ENCODE measurements around the gene EOGT.

Gene EOGT

GRCh38 chr3:69032737-69033136, 19.3 kb upstream of the EOGT start:
- Histone ChIP-seq H3K9me2 (replicated peaks; ENCODE audit: low read depth, low read length) (no peaks in the 10 kb centered on the region), H3K27me3 (ENCODE audit: insufficient read depth, low read length, poor library complexity, severe bottlenecking) (no peaks in the 10 kb centered on the region), H3F3A (ENCODE audit: low read depth) (no peaks in the 10 kb centered on the region), H3K4me3 (ENCODE audit: low read length, poor library complexity, severe bottlenecking) (no peak overlapping the region), H4K20me1 (ENCODE audit: insufficient read depth, low read length, poor library complexity, severe bottlenecking) (no peaks in the 10 kb centered on the region), H3K9me3 (ENCODE audit: insufficient read depth, low read depth, low read length) (no peaks in the 10 kb centered on the region), H3K36me3 (ENCODE audit: insufficient read depth, low read length) (peaks cover 64% of the 10 kb centered on the region), H3K4me1 (ENCODE audit: insufficient read depth, low read length, poor library complexity, severe bottlenecking) (no peaks in the 10 kb centered on the region), H3K79me2 (ENCODE audit: insufficient read depth, low read length) (no peaks in the 10 kb centered on the region), H2AFZ (ENCODE audit: low read length) (no peak overlapping the region), H3K4me2 (ENCODE audit: low read depth, low read length, poor library complexity, severe bottlenecking) (no peak overlapping the region), H3K9ac (ENCODE audit: low read depth, low read length, poor library complexity, severe bottlenecking) (no peak overlapping the region)
- TF ChIP-seq CTCF (conservative IDR thresholded peaks at IDR 0.05; ENCODE audit: low read length): no peak
- no peak for TF ChIP-seq EZH2phosphoT487 (IDR thresholded peaks at IDR 0.05; ENCODE audit: borderline replicate concordance)

GRCh38 chr3:69032142-69032541, 18.7 kb upstream of the EOGT start:
- no peak overlapping the region for H3K9ac ChIP-seq (ENCODE audit: low read depth, low read length, poor library complexity, severe bottlenecking)
- H3K36me3 ChIP-seq (ENCODE audit: insufficient read depth, low read length): peaks cover 67% of the 10 kb centered on the region
- no peaks in the 10 kb centered on the region for H3F3A ChIP-seq (ENCODE audit: low read depth)
- no peaks in the 10 kb centered on the region for H3K79me2 ChIP-seq (ENCODE audit: insufficient read depth, low read length)
- H2AFZ ChIP-seq (ENCODE audit: low read length): no peak overlapping the region
- no peaks in the 10 kb centered on the region for H3K9me2 ChIP-seq (replicated peaks; ENCODE audit: low read depth, low read length)
- no peaks in the 10 kb centered on the region for H3K9me3 ChIP-seq (ENCODE audit: insufficient read depth, low read depth, low read length)
- no peaks in the 10 kb centered on the region for H3K4me1 ChIP-seq (ENCODE audit: insufficient read depth, low read length, poor library complexity, severe bottlenecking)
- no peak overlapping the region for H3K4me3 ChIP-seq (ENCODE audit: low read length, poor library complexity, severe bottlenecking)
- H3K4me2 ChIP-seq (ENCODE audit: low read depth, low read length, poor library complexity, severe bottlenecking): no peak overlapping the region
- TF ChIP-seq EZH2phosphoT487 (IDR thresholded peaks at IDR 0.05; ENCODE audit: borderline replicate concordance): no peak
- TF ChIP-seq CTCF (conservative IDR thresholded peaks at IDR 0.05; ENCODE audit: low read length): no peak
- no peaks in the 10 kb centered on the region for H3K27me3 ChIP-seq (ENCODE audit: insufficient read depth, low read length, poor library complexity, severe bottlenecking)
- no peaks in the 10 kb centered on the region for H4K20me1 ChIP-seq (ENCODE audit: insufficient read depth, low read length, poor library complexity, severe bottlenecking)

GRCh38 chr3:69031635-69032034, 18.2 kb upstream of the EOGT start:
- Histone ChIP-seq H4K20me1 (ENCODE audit: insufficient read depth, low read length, poor library complexity, severe bottlenecking) (no peaks in the 10 kb centered on the region), H3K4me2 (ENCODE audit: low read depth, low read length, poor library complexity, severe bottlenecking) (no peak overlapping the region), H3K27me3 (ENCODE audit: insufficient read depth, low read length, poor library complexity, severe bottlenecking) (no peaks in the 10 kb centered on the region), H3K79me2 (ENCODE audit: insufficient read depth, low read length) (no peaks in the 10 kb centered on the region), H3K36me3 (ENCODE audit: insufficient read depth, low read length) (peaks cover 69% of the 10 kb centered on the region), H3K9me2 (replicated peaks; ENCODE audit: low read depth, low read length) (no peaks in the 10 kb centered on the region), H3F3A (ENCODE audit: low read depth) (no peaks in the 10 kb centered on the region), H3K4me1 (ENCODE audit: insufficient read depth, low read length, poor library complexity, severe bottlenecking) (no peaks in the 10 kb centered on the region), H3K9me3 (ENCODE audit: insufficient read depth, low read depth, low read length) (no peaks in the 10 kb centered on the region), H3K4me3 (ENCODE audit: low read length, poor library complexity, severe bottlenecking) (no peak overlapping the region), H2AFZ (ENCODE audit: low read length) (no peak overlapping the region), H3K9ac (ENCODE audit: low read depth, low read length, poor library complexity, severe bottlenecking) (no peak overlapping the region)
- no peak for TF ChIP-seq CTCF (conservative IDR thresholded peaks at IDR 0.05; ENCODE audit: low read length)
- TF ChIP-seq EZH2phosphoT487 (IDR thresholded peaks at IDR 0.05; ENCODE audit: borderline replicate concordance): no peak
